HL-60 (cell line): Measurements from ENCODE around the gene KAT2B.
A peak's percentile ranks its signal among the peaks of the same experiment; 100 is the strongest.

Source experiments
- DNase-seq, 2 experiments: peaks; one replicate each; pipeline ENCODE4 v3.0.0-alpha.2; 2010 to 2020; ENCODE audit warnings: low read depth in 1 of 2, low spot score in 1 of 2
- H3K27ac ChIP-seq: fragments of 250-450 bp; sonication (Bioruptor Pico); replicated peaks from 2 replicates; pipeline ENCODE4 v1.5.1; 2020; ENCODE audit warnings: mild to moderate bottlenecking, moderate library complexity
- H3K27me3 ChIP-seq: fragments of 250-450 bp; sonication (Bioruptor Pico); 2 replicates; pipeline ENCODE4 v1.5.1; 2021; ENCODE audit warnings: mild to moderate bottlenecking, moderate library complexity; ENCODE audit not compliant: insufficient read depth, poor library complexity, severe bottlenecking
- H3K4me3 ChIP-seq: replicated peaks from 2 replicates; pipeline ENCODE4 v1.5.1; 2011; ENCODE audit warnings: mild to moderate bottlenecking, control low read depth, low read length; ENCODE audit not compliant: insufficient read depth
- CTCF ChIP-seq: IDR thresholded peaks from one replicate; pipeline ENCODE4 v1.5.1; 2011; ENCODE audit warnings: low read length, control low read depth, inconsistent platforms; ENCODE audit not compliant: insufficient read depth
- GABPA ChIP-seq: IDR thresholded peaks from 2 replicates; pipeline ENCODE4 v1.6.1; 2012; ENCODE audit warnings: low read depth
- POLR2AphosphoS5 ChIP-seq: IDR thresholded peaks from 2 replicates; pipeline ENCODE4 v1.6.1; 2012; ENCODE audit warnings: low read depth
- REST ChIP-seq: IDR thresholded peaks from 2 replicates; pipeline ENCODE4 v1.6.1; 2012; ENCODE audit warnings: low read depth; ENCODE audit not compliant: insufficient replicate concordance
- SPI1 ChIP-seq: IDR thresholded peaks from 2 replicates; pipeline ENCODE4 v1.6.1; 2012; ENCODE audit warnings: low read depth, mild to moderate bottlenecking, borderline replicate concordance

KAT2B gene

GRCh38 chr3:20056725-20057611, 16.7 kb downstream of the KAT2B start:
- H3K27me3 ChIP-seq, result no peaks in the 10 kb centered on the region
- H3K27ac ChIP-seq, result no peak overlapping the region
- TF ChIP-seq SPI1 (no peak), POLR2AphosphoS5 (no peak)
- no peak overlapping the region for H3K4me3 ChIP-seq
- DNase-seq, result no peak

GRCh38 chr3:20057612-20058180, 17.4 kb downstream of the KAT2B start:
- Histone ChIP-seq H3K27me3 (no peaks in the 10 kb centered on the region), H3K27ac (no peak overlapping the region; the same call in 1 of the 2 replicates), H3K4me3 (no peak overlapping the region)
- no peak for TF ChIP-seq POLR2AphosphoS5
- no peak for TF ChIP-seq SPI1
- no peak for TF ChIP-seq REST
- TF ChIP-seq CTCF, result no peak
- no peak for TF ChIP-seq GABPA
- DNase-seq, result no peak

- Histone ChIP-seq H3K27me3 (no peaks in the 10 kb centered on the region), H3K27ac (no peak overlapping the region), H3K4me3 (no peak overlapping the region)
- no peak for DNase-seq
- no peak for TF ChIP-seq GABPA
- no peak for TF ChIP-seq POLR2AphosphoS5
- TF ChIP-seq REST, result no peak
- no peak for TF ChIP-seq SPI1
- no peak for TF ChIP-seq CTCF
Observed at GRCh38 chr3:20059929-20060328, 19.7 kb downstream of the KAT2B start.

- TF ChIP-seq POLR2AphosphoS5 (no peak), SPI1 (peak; percentile 68), REST (no peak)
- peak overlapping the region; percentile 81 for H3K27ac ChIP-seq
- DNase-seq, result peak; percentile 58 to 78
- H3K27me3 ChIP-seq, result no peaks in the 10 kb centered on the region
- H3K4me3 ChIP-seq, result peak overlapping the region; percentile 22
Observed at GRCh38 chr3:20060974-20061685, 20.9 kb downstream of the KAT2B start.
